SK-N-DZ (cell line): Measurements from ENCODE around the gene G6PD.
"Not testable (repeated sequence)": the region's sequence is repeated elsewhere in the genome, so short reads cannot be mapped to it uniquely, and the experiment has no call there.

Experiments
- DNase-seq: peaks from one replicate; pipeline ENCODE4 v3.0.0-alpha.2; 2015; ENCODE audit warnings: low spot score

Gene G6PD

GRCh38 chrX:154542723-154543424 is 3.8 kb downstream of the G6PD start:
- no peak for DNase-seq

- DNase-seq: no peak
These were observed 4.5 kb downstream of the G6PD start for GRCh38 chrX:154541896-154542722.

- DNase-seq: no peak
These were observed 5.1 kb downstream of the G6PD start for GRCh38 chrX:154541589-154541895.

- DNase-seq: no peak
These were observed 5.6 kb downstream of the G6PD start for GRCh38 chrX:154540897-154541535.

GRCh38 chrX:154540365-154540764 is 6.3 kb downstream of the G6PD start:
- DNase-seq: not testable (repeated sequence)

GRCh38 chrX:154539077-154539476 is 7.6 kb downstream of the G6PD start:
- DNase-seq: peak; percentile 63

- DNase-seq: no peak
These were observed 10.8 kb downstream of the G6PD start for GRCh38 chrX:154535892-154536291.

GRCh38 chrX:154534526-154535322 is 11.9 kb downstream of the G6PD start:
- DNase-seq: peak; percentile 70

- DNase-seq: no peak
These were observed 14.0 kb downstream of the G6PD start for GRCh38 chrX:154532690-154533089.

GRCh38 chrX:154531626-154532025 is 15.0 kb downstream of the G6PD start:
- DNase-seq: no peak

GRCh38 chrX:154530286-154530685 is 16.4 kb downstream of the G6PD start:
- no peak for DNase-seq

GRCh38 chrX:154529206-154529612 is 17.4 kb downstream of the G6PD start:
- DNase-seq: no peak

- peak; percentile 79 for DNase-seq
These were observed 19.6 kb downstream of the G6PD start for GRCh38 chrX:154526901-154527675.

- no peak for DNase-seq
These were observed 20.8 kb downstream of the G6PD start for GRCh38 chrX:154525606-154526490.

GRCh38 chrX:154519389-154519788 is 27.3 kb downstream of the G6PD start:
- DNase-seq: no peak

- DNase-seq: no peak
These were observed 29.4 kb downstream of the G6PD start for GRCh38 chrX:154517101-154517781.

- no peak for DNase-seq
These were observed 30.0 kb downstream of the G6PD start for GRCh38 chrX:154516656-154517100.

GRCh38 chrX:154515966-154516655 is 30.5 kb downstream of the G6PD start, which contains the start of gene FAM3A:
Gene FAM3A (minus strand): TSS chrX:154516232. CDS start chrX:154515772, 460 bp downstream.
- DNase-seq: peak; percentile 87
